ENCODE results near the gene SCAF1. TPM values are rescaled to one million over a fixed set of nuclear protein-coding genes. Genes with fewer than 3 reads are reported as not detected.

SCAF1 gene
- total RNA-seq, 1 experiment from 2014 or later = 22.7 TPM

GRCh38 chr19:49701271-49701786 is 59.3 kb downstream of the SCAF1 start:
- peaks cover 4% of the 10 kb centered on the region for H3K27me3 ChIP-seq
- H3K4me3 ChIP-seq = no peak overlapping the region
- DNase-seq = no peak
- H3K36me3 ChIP-seq = no peaks in the 10 kb centered on the region
- no peaks in the 10 kb centered on the region for H3K9me3 ChIP-seq

GRCh38 chr19:49704888-49705642 is 63.1 kb downstream of the SCAF1 start:
- H3K4me3 ChIP-seq = no peak overlapping the region
- no peak for DNase-seq
- H3K36me3 ChIP-seq = no peaks in the 10 kb centered on the region
- H3K27me3 ChIP-seq = peaks cover 4% of the 10 kb centered on the region
- H3K9me3 ChIP-seq = no peaks in the 10 kb centered on the region

GRCh38 chr19:49705919-49706318 is 63.9 kb downstream of the SCAF1 start:
- Histone ChIP-seq H3K36me3 (no peaks in the 10 kb centered on the region), H3K9me3 (no peaks in the 10 kb centered on the region), H3K27me3 (peaks cover 4% of the 10 kb centered on the region), H3K4me3 (no peak overlapping the region)
- DNase-seq = no peak

Other genes with a start within 250 kb of the SCAF1 start
- gene PTH2, start 218.8 kb upstream of the SCAF1 start, total RNA-seq (2014; rRNA removed; shearing (Covaris generic); ENCODE audit: low replicate concordance) = not detected in 2 replicates
- not detected in 2 replicates for gene GFY, start 216.8 kb upstream of the SCAF1 start, total RNA-seq (2014; rRNA removed; shearing (Covaris generic); ENCODE audit: low replicate concordance)
- not detected in 2 replicates for gene SLC17A7, start 200.7 kb upstream of the SCAF1 start, total RNA-seq (2014; rRNA removed; shearing (Covaris generic); ENCODE audit: low replicate concordance)
- gene PIH1D1, start 190.4 kb upstream of the SCAF1 start, total RNA-seq (2014; rRNA removed; shearing (Covaris generic); ENCODE audit: low replicate concordance) = 121 and 144 TPM in 2 replicates
- gene ALDH16A1, start 189.0 kb upstream of the SCAF1 start, total RNA-seq (2014; rRNA removed; shearing (Covaris generic); ENCODE audit: low replicate concordance) = 86.4 and 89.0 TPM in 2 replicates
- 0.25 and 5.0 TPM in 2 replicates for gene FLT3LG, start 168.0 kb upstream of the SCAF1 start, total RNA-seq (2014; rRNA removed; shearing (Covaris generic); ENCODE audit: low replicate concordance)
- gene RPL13A, start 154.6 kb upstream of the SCAF1 start, total RNA-seq (2014; rRNA removed; shearing (Covaris generic); ENCODE audit: low replicate concordance) = 1,730 and 3,823 TPM in 2 replicates
- gene RPS11, start 145.8 kb upstream of the SCAF1 start, total RNA-seq (2014; rRNA removed; shearing (Covaris generic); ENCODE audit: low replicate concordance) = 2,408 and 3,564 TPM in 2 replicates
- 29.6 and 58.0 TPM in 2 replicates for gene FCGRT, start 129.5 kb upstream of the SCAF1 start, total RNA-seq (2014; rRNA removed; shearing (Covaris generic); ENCODE audit: low replicate concordance)
- 131 and 183 TPM in 2 replicates for gene RCN3, start 114.2 kb upstream of the SCAF1 start, total RNA-seq (2014; rRNA removed; shearing (Covaris generic); ENCODE audit: low replicate concordance)
- 46.1 and 109 TPM in 2 replicates for gene NOSIP, start 61.7 kb upstream of the SCAF1 start, total RNA-seq (2014; rRNA removed; shearing (Covaris generic); ENCODE audit: low replicate concordance)
- gene PRRG2, start 60.9 kb upstream of the SCAF1 start, total RNA-seq (2014; rRNA removed; shearing (Covaris generic); ENCODE audit: low replicate concordance) = 0.20 TPM in 1 of 2 replicates, not detected in the other
- 1.2 and 1.8 TPM in 2 replicates for gene PRR12, start 51.0 kb upstream of the SCAF1 start, total RNA-seq (2014; rRNA removed; shearing (Covaris generic); ENCODE audit: low replicate concordance)
- gene RRAS, start 2.1 kb upstream of the SCAF1 start, total RNA-seq (2014; rRNA removed; shearing (Covaris generic); ENCODE audit: low replicate concordance) = 66.4 and 72.7 TPM in 2 replicates
- 64.1 and 104 TPM in 2 replicates for gene IRF3, start 23.6 kb downstream of the SCAF1 start, total RNA-seq (2014; rRNA removed; shearing (Covaris generic); ENCODE audit: low replicate concordance)
- gene BCL2L12, start 23.7 kb downstream of the SCAF1 start, total RNA-seq (2014; rRNA removed; shearing (Covaris generic); ENCODE audit: low replicate concordance) = 3.0 TPM in 1 of 2 replicates, not detected in the other
- 705 and 777 TPM in 2 replicates for gene PRMT1, start 35.1 kb downstream of the SCAF1 start, total RNA-seq (2014; rRNA removed; shearing (Covaris generic); ENCODE audit: low replicate concordance)
- 0.33 and 1.4 TPM in 2 replicates for gene ADM5, start 47.4 kb downstream of the SCAF1 start, total RNA-seq (2014; rRNA removed; shearing (Covaris generic); ENCODE audit: low replicate concordance)
- gene CPT1C, start 48.9 kb downstream of the SCAF1 start, total RNA-seq (2014; rRNA removed; shearing (Covaris generic); ENCODE audit: low replicate concordance) = not detected in 2 replicates
- gene TSKS, start 121.1 kb downstream of the SCAF1 start, total RNA-seq (2014; rRNA removed; shearing (Covaris generic); ENCODE audit: low replicate concordance) = not detected in 2 replicates
- gene AP2A1, start 124.8 kb downstream of the SCAF1 start, total RNA-seq (2014; rRNA removed; shearing (Covaris generic); ENCODE audit: low replicate concordance) = 83.8 and 115 TPM in 2 replicates
- 8.2 and 31.4 TPM in 2 replicates for gene FUZ, start 171.1 kb downstream of the SCAF1 start, total RNA-seq (2014; rRNA removed; shearing (Covaris generic); ENCODE audit: low replicate concordance)
- gene MED25, start 176.1 kb downstream of the SCAF1 start, total RNA-seq (2014; rRNA removed; shearing (Covaris generic); ENCODE audit: low replicate concordance) = 27.6 and 45.1 TPM in 2 replicates
- 45.1 and 96.1 TPM in 2 replicates for gene PTOV1, start 208.9 kb downstream of the SCAF1 start, total RNA-seq (2014; rRNA removed; shearing (Covaris generic); ENCODE audit: low replicate concordance)
- gene PNKP, start 225.4 kb downstream of the SCAF1 start, total RNA-seq (2014; rRNA removed; shearing (Covaris generic); ENCODE audit: low replicate concordance) = 29.4 and 46.4 TPM in 2 replicates
- 12.1 and 16.5 TPM in 2 replicates for gene AKT1S1, start 235.1 kb downstream of the SCAF1 start, total RNA-seq (2014; rRNA removed; shearing (Covaris generic); ENCODE audit: low replicate concordance)
- gene TBC1D17, start 235.5 kb downstream of the SCAF1 start, total RNA-seq (2014; rRNA removed; shearing (Covaris generic); ENCODE audit: low replicate concordance) = 5.2 and 11.5 TPM in 2 replicates